ENCODE results near the gene MARK3. TPM values are rescaled to one million over a fixed set of nuclear protein-coding genes. Genes with fewer than 3 reads are reported as not detected.

Gene MARK3
- 58.6 and 59.7 TPM in 2 replicates for polyA plus RNA-seq (2013)

GRCh38 chr14:103385152-103385928, at the start of gene MARK3:
Gene MARK3 (plus strand): TSS chr14:103385415. CDS start chr14:103386030, 615 bp downstream.
- Histone ChIP-seq H3K27me3 (ENCODE audit: insufficient read depth, low read length) (no peaks in the 10 kb centered on the region), H3K79me1 (ENCODE audit: low read length) (peaks cover 9% of the 10 kb centered on the region), H2AK5ac (ENCODE audit: low read length) (peak within 1 kb of the TSS; percentile 93), H3K4me3 (ENCODE audit: low read depth, low read length) (peak within 1 kb of the TSS; percentile 81), H3K4me2 (ENCODE audit: low read length) (peak within 1 kb of the TSS; percentile 95), H2AFZ (ENCODE audit: insufficient read depth, low read length, poor library complexity) (peak within 1 kb of the TSS; percentile 86), H3K23ac (ENCODE audit: low read length) (no peak within 1 kb of the TSS), H4K8ac (ENCODE audit: low read depth, low read length) (peak within 1 kb of the TSS; percentile 98), H3K27ac (ENCODE audit: low read depth, low read length) (peak within 1 kb of the TSS; percentile 91), H3K9me3 (ENCODE audit: insufficient read depth, low read depth, low read length) (no peaks in the 10 kb centered on the region), H3K18ac (ENCODE audit: low read length) (peak within 1 kb of the TSS; percentile 60), H4K91ac (ENCODE audit: low read depth, low read length) (peak within 1 kb of the TSS; percentile 92), H3K4me1 (ENCODE audit: control insufficient read depth in 1 of 2, insufficient read depth in 2 of 2, low read length in 2 of 2) (peaks cover 2 to 5% of the 10 kb centered on the region in 2 experiments), H2BK5ac (ENCODE audit: low read depth, low read length, poor library complexity) (peak within 1 kb of the TSS; percentile 90), H3K14ac (ENCODE audit: low read length) (peak within 1 kb of the TSS; percentile 97), H3K36me3 (ENCODE audit: control insufficient read depth in 1 of 2, insufficient read depth in 2 of 2, low read length in 2 of 2) (no peaks in the 10 kb centered on the region), H2BK12ac (ENCODE audit: low read length) (peak within 1 kb of the TSS; percentile 68), H3K4ac (ENCODE audit: low read depth, low read length) (peak within 1 kb of the TSS; percentile 91), H2BK120ac (ENCODE audit: insufficient read depth, low read length, poor library complexity) (peak within 1 kb of the TSS; percentile 86), H4K12ac (ENCODE audit: low read depth, low read length) (peak within 1 kb of the TSS; percentile 100), H3K9ac (ENCODE audit: low read length) (peak within 1 kb of the TSS; percentile 86), H3K79me2 (ENCODE audit: control insufficient read depth, insufficient read depth, low read length, poor library complexity) (peaks cover 12% of the 10 kb centered on the region)
- DNase-seq = peak; percentile 98
- WGBS (ENCODE audit: extremely low coverage, insufficient coverage, insufficient read length) = no CpG with 5 or more reads among the region's 91 CpGs

DNA sequence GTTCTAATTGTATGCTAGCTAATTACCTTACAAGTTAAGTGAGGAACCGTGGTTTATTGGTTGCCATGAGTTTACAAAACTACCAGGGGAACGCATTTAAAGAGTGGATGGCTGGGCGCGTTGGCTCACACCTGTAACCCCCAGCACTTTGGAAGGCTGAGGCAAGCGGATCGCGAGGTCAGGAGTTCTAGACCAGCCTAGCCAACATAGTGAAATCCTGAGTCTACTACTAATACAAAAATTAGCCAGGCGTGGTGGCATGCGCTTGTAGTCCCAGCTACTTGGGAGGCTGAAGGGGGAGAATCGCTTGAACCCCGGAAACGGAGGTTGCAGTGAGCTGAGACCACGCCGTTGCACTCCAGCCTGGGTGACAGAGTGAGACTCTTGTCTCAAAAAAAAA, 49.0 kb upstream of the MARK3 start:
- Histone ChIP-seq H3K27ac (ENCODE audit: low read depth, low read length) (no peak overlapping the region), H3K23ac (ENCODE audit: low read length) (no peak overlapping the region), H3K79me2 (ENCODE audit: control insufficient read depth, insufficient read depth, low read length, poor library complexity) (peaks cover 16% of the 10 kb centered on the region), H2AFZ (ENCODE audit: insufficient read depth, low read length, poor library complexity) (no peak overlapping the region), H4K8ac (ENCODE audit: low read depth, low read length) (no peak overlapping the region), H3K18ac (ENCODE audit: low read length) (no peak overlapping the region), H3K27me3 (ENCODE audit: insufficient read depth, low read length) (no peaks in the 10 kb centered on the region), H3K9me3 (ENCODE audit: insufficient read depth, low read depth, low read length) (no peaks in the 10 kb centered on the region), H2BK120ac (ENCODE audit: insufficient read depth, low read length, poor library complexity) (no peak overlapping the region), H2BK12ac (ENCODE audit: low read length) (no peak overlapping the region), H2BK5ac (ENCODE audit: low read depth, low read length, poor library complexity) (no peak overlapping the region), H4K12ac (ENCODE audit: low read depth, low read length) (no peak overlapping the region), H3K4me1 (ENCODE audit: control insufficient read depth in 1 of 2, insufficient read depth in 2 of 2, low read length in 2 of 2) (peaks cover 0 to 2% of the 10 kb centered on the region in 2 experiments), H3K4me3 (ENCODE audit: low read depth, low read length) (no peak overlapping the region), H2AK5ac (ENCODE audit: low read length) (no peak overlapping the region), H4K91ac (ENCODE audit: low read depth, low read length) (no peak overlapping the region), H3K14ac (ENCODE audit: low read length) (no peak overlapping the region), H3K4ac (ENCODE audit: low read depth, low read length) (no peak overlapping the region), H3K79me1 (ENCODE audit: low read length) (peaks cover 18% of the 10 kb centered on the region), H3K4me2 (ENCODE audit: low read length) (peak overlapping the region; percentile 80), H3K36me3 (ENCODE audit: control insufficient read depth in 1 of 2, insufficient read depth in 2 of 2, low read length in 2 of 2) (peaks cover 15 to 55% of the 10 kb centered on the region in 2 experiments), H3K9ac (ENCODE audit: low read length) (no peak overlapping the region)
- no peak for DNase-seq
- no CpG with 5 or more reads among the region's 14 CpGs for WGBS (ENCODE audit: extremely low coverage, insufficient coverage, insufficient read length)

GRCh38 chr14:103337794-103338193, 47.4 kb upstream of the MARK3 start:
- Histone ChIP-seq H4K8ac (ENCODE audit: low read depth, low read length) (no peak overlapping the region), H3K79me1 (ENCODE audit: low read length) (peaks cover 18% of the 10 kb centered on the region), H2AFZ (ENCODE audit: insufficient read depth, low read length, poor library complexity) (no peak overlapping the region), H2BK120ac (ENCODE audit: insufficient read depth, low read length, poor library complexity) (no peak overlapping the region), H3K4me2 (ENCODE audit: low read length) (no peak overlapping the region), H3K36me3 (ENCODE audit: control insufficient read depth in 1 of 2, insufficient read depth in 2 of 2, low read length in 2 of 2) (peaks cover 15 to 65% of the 10 kb centered on the region in 2 experiments), H3K27ac (ENCODE audit: low read depth, low read length) (no peak overlapping the region), H3K9me3 (ENCODE audit: insufficient read depth, low read depth, low read length) (no peaks in the 10 kb centered on the region), H4K91ac (ENCODE audit: low read depth, low read length) (no peak overlapping the region), H3K14ac (ENCODE audit: low read length) (no peak overlapping the region), H2BK12ac (ENCODE audit: low read length) (no peak overlapping the region), H3K4ac (ENCODE audit: low read depth, low read length) (no peak overlapping the region), H3K27me3 (ENCODE audit: insufficient read depth, low read length) (no peaks in the 10 kb centered on the region), H3K18ac (ENCODE audit: low read length) (no peak overlapping the region), H2AK5ac (ENCODE audit: low read length) (no peak overlapping the region), H3K79me2 (ENCODE audit: control insufficient read depth, insufficient read depth, low read length, poor library complexity) (peaks cover 16% of the 10 kb centered on the region), H4K12ac (ENCODE audit: low read depth, low read length) (no peak overlapping the region), H2BK5ac (ENCODE audit: low read depth, low read length, poor library complexity) (no peak overlapping the region), H3K23ac (ENCODE audit: low read length) (no peak overlapping the region), H3K9ac (ENCODE audit: low read length) (no peak overlapping the region), H3K4me3 (ENCODE audit: low read depth, low read length) (no peak overlapping the region), H3K4me1 (ENCODE audit: control insufficient read depth in 1 of 2, insufficient read depth in 2 of 2, low read length in 2 of 2) (no peaks in the 10 kb centered on the region)
- no peak for DNase-seq
- WGBS (ENCODE audit: extremely low coverage, insufficient coverage, insufficient read length) = no CpG with 5 or more reads among the region's 3 CpGs

- no peak overlapping the region for H3K4me2 ChIP-seq (ENCODE audit: low read length)
- H3K9me3 ChIP-seq (ENCODE audit: insufficient read depth, low read depth, low read length) = no peaks in the 10 kb centered on the region
- H3K18ac ChIP-seq (ENCODE audit: low read length) = no peak overlapping the region
- no peak overlapping the region for H2AFZ ChIP-seq (ENCODE audit: insufficient read depth, low read length, poor library complexity)
- no peak overlapping the region for H2BK120ac ChIP-seq (ENCODE audit: insufficient read depth, low read length, poor library complexity)
- H3K14ac ChIP-seq (ENCODE audit: low read length) = no peak overlapping the region
- H3K4me3 ChIP-seq (ENCODE audit: low read depth, low read length) = no peak overlapping the region
- no peaks in the 10 kb centered on the region for H3K27me3 ChIP-seq (ENCODE audit: insufficient read depth, low read length)
- H2BK5ac ChIP-seq (ENCODE audit: low read depth, low read length, poor library complexity) = no peak overlapping the region
- H4K91ac ChIP-seq (ENCODE audit: low read depth, low read length) = no peak overlapping the region
- H3K36me3 ChIP-seq (ENCODE audit: control insufficient read depth in 1 of 2, insufficient read depth in 2 of 2, low read length in 2 of 2) = peaks cover 19 to 78% of the 10 kb centered on the region in 2 experiments
- H3K23ac ChIP-seq (ENCODE audit: low read length) = no peak overlapping the region
- no peak overlapping the region for H3K27ac ChIP-seq (ENCODE audit: low read depth, low read length)
- no CpG with 5 or more reads among the region's 6 CpGs for WGBS (ENCODE audit: extremely low coverage, insufficient coverage, insufficient read length)
- H3K4me1 ChIP-seq (ENCODE audit: control insufficient read depth in 1 of 2, insufficient read depth in 2 of 2, low read length in 2 of 2) = no peaks in the 10 kb centered on the region
- no peak overlapping the region for H4K8ac ChIP-seq (ENCODE audit: low read depth, low read length)
- H3K79me2 ChIP-seq (ENCODE audit: control insufficient read depth, insufficient read depth, low read length, poor library complexity) = peaks cover 9% of the 10 kb centered on the region
- no peak overlapping the region for H3K9ac ChIP-seq (ENCODE audit: low read length)
- H3K79me1 ChIP-seq (ENCODE audit: low read length) = peaks cover 6% of the 10 kb centered on the region
- no peak overlapping the region for H3K4ac ChIP-seq (ENCODE audit: low read depth, low read length)
- no peak overlapping the region for H2AK5ac ChIP-seq (ENCODE audit: low read length)
- no peak overlapping the region for H4K12ac ChIP-seq (ENCODE audit: low read depth, low read length)
- DNase-seq = no peak
- H2BK12ac ChIP-seq (ENCODE audit: low read length) = no peak overlapping the region
Observed at GRCh38 chr14:103339561-103339960, 45.7 kb upstream of the MARK3 start.
